T-helper 1 cell treated with Interleukin-12 subunit alpha and Interleukin-12 subunit beta and Interleukin-4 antibody, amounts not matched to agents 30 ng/mL and 1 ng/mL, for 36 hours (primary cell): ENCODE data around the gene TBX21. TPM values are rescaled to one million over a fixed set of nuclear protein-coding genes. Genes with fewer than 3 reads are reported as not detected.

Experiments
- intact Hi-C: fragments of 100-400 bp; cut with micrococcal nuclease; formaldehyde crosslinking; loops from one replicate; pipeline ENCODE4 v1.15.1; 2024
- total RNA-seq: library from RNA; stranded (reverse); gene quantifications from 2 replicates; pipeline ENCODE4 v1.2.3, GENCODE V29; 2022

The TBX21 gene
- total RNA-seq, 1 donor from 2014 or later: 51.3 TPM

DNA sequence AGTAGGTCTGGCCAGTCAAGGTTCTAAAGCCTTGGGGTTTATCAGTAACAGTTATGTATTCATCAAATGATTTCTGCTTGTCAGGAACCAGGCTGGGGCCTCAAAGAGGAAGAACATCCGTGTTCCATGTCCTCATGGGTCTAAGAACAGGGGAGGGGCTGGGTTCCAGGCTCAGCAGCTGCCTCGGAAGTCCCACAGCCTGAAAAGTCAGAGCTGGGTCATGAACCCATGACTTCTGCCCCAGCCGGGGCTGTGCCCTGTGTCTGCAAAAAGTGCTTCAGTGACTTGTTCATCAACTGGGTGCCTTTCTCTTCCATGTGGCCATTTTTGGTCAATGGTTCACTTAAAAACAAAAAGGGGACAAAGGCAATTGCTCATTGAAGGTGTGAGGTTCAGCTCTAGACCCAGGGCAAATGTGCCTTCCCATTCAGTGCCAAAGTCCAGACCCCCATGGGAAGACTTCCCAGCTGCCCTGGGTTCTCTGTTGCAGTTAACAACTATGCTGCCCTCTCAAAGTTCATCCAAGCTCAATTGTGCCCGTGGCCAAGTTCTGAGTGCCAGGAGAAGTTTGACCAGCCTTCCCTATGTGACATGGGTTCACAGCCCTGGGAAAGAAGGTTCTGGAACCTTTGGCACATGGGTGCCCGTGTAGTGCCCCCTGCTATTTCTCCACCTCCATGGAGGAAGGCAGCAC lies 20.6 kb upstream of the TBX21 start:
- intact Hi-C loops: no loop called here

DNA sequence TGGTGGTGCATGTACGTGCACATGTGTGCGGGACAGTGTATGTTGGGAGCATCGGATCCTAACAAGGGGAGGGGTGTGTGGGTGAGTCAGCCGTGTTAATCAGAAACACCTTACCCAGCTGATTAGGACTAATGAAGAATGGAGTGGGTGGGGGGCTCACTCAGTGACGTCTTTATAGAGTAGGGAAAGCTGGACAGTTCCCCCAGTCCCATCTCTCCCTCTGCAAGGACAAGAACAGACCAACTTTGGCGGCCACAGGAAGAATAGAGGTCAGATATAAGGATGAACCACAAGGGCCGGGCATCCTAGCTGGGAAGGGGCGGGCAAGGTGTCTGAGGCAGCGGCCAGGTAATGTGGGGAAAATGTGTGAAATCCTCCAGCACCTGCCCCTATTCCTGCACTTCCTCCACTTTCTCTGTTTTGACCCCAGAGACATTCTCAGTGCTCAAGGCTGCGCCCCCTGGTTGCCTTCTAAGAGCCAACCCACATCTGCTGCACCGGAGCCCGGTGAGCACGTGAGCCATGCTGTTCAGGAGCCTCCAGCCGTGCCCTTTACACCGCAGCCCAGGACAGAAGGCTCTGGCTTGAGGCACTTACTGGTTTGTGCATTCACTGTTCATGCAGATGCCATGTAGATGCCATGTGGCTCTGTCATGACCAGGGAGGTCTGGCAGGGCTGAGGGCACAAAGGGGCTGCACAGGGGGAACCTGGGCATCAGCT lies 18.9 kb upstream of the TBX21 start:
- intact Hi-C loops: no loop called here

DNA sequence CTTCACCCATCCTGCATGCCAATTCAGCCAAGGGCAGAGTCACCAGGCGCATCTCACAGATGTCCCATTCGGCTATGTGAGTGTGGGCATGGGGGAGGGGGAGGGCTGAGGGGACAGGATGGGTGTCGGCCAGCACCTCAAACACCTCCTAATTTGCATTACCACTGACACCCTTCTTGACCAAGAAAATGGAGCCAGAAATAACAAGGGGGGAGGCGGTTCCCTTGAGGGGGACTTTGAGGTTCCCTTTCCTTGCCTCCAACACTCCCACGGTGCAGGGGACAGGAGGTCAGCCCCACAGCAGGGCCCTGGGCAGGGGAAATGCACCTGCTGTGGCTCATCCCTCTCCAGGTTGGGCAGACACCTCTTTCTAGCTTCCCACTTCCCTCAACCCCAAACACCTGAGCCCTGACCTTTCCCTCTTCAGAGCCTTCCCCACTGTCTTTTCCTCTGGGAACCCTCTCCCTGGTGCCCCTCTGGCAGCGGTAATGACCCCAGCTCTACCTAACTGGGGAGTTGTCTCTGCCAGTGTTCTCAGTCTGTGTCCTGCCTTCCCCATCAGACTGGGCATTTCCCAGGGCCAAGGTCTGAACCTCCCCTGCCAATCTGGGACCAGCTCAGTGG lies 18.2 kb upstream of the TBX21 start:
- intact Hi-C loops: no loop called here

DNA sequence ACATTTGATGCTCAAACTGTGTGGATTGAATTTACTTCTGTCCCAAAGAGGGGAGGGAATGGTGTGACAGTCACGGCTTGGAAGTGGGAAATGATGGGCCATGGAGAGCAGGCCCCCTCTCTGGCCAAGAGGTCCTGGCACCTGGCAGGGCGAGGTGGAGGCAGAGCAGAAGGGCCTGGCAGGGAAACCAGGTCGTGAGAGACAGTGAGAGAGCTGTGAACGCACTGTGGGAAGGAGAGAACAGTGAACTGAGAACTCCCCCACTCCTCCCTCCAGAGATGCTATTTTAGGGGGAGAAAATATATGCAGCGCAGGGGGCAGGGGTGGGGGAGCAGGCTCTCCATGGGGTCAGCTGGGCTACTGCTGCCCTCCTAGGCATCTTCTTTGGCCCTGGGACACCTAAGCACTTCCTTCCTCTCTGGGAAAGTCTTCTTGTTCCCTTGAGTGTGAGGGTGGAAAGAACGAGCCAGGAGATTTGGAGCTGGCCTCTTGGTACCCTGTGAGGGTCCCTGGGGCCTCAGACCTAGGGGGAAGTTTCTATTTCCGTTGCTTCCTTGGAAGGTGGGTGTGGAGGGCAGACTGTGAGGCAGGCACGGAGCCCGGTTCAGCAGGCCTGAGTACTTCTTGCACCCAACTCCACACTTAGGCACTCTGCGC lies 17.2 kb upstream of the TBX21 start:
- intact Hi-C loops: no loop called here

DNA sequence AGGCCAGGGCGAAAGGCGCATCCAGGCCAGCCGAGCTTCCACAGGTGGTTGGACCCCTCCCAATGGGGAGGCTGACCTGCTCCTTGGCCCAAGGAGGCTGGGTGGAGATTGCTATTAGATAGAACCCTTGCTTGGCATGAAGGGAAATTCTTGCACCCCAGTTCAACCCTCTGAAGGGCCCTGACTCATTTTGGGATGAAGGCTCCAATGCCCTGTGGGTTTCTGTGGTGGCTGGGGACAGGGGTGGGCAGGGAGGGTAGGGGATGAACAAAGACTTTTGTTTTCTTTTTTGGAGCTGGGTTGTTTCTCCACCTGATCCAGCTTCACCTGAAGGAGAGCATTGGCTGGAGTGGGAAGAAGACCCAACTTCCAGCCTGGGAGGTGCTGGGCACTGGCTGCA lies 16.7 kb upstream of the TBX21 start:
- intact Hi-C loops: no loop called here

DNA sequence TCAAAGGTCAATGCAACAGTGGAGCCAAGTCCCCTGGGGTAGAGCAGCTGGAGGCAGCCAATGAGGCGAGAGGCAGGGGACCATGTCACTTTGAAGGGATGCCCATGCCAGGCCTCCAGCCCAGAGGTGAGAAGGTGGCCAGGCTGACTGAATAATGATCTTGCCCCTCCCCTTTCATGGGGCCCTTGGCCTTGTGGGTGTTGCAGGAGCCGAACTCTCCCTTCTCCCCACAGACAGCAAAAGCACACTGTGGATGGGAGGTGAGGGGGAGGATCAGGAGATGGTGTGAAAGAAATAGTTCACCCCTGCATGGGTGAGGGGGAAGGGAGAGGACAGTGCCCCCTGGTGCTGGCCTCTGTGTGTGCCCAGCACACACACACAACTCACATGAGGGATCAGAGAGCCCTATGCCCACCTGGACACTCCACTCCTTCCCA lies 15.8 kb upstream of the TBX21 start:
- intact Hi-C loops: loop anchor here (1.0 kb wide), 1 partner anchor 18 kb away; no protein-coding TSS in a partner anchor

DNA sequence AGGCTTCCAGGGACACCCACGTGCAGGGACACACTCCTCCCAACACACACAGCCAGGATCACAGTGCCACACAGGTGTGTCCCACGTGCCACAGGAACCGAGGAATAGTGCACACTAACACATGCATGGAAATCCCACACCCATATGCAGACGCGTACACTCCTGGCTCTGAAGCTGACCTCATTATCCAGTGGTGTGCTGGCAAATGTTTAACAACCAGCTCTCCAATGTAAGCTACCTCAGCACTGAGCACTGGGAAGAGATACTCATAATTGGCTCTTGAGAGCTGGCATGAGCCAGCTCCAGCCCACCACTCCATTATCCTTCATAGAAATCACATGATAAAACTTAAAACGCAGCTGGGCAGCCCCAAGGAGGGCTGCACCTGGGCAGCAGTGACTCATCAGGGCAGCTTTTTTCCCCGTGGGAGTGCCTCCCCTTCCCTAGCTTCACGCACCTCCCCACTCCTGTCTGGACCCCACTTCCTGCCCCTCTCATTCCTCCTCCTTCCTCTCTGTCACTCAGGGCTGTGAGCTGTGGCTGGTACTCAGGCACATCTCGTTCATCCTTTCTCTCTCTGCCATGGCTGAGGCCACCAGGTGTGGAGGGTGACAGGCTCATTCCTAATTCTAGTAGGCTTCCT lies 14.9 kb upstream of the TBX21 start:
- intact Hi-C loops: loop anchor here (1.0 kb wide), 1 partner anchor 19 kb away; no protein-coding TSS in a partner anchor

DNA sequence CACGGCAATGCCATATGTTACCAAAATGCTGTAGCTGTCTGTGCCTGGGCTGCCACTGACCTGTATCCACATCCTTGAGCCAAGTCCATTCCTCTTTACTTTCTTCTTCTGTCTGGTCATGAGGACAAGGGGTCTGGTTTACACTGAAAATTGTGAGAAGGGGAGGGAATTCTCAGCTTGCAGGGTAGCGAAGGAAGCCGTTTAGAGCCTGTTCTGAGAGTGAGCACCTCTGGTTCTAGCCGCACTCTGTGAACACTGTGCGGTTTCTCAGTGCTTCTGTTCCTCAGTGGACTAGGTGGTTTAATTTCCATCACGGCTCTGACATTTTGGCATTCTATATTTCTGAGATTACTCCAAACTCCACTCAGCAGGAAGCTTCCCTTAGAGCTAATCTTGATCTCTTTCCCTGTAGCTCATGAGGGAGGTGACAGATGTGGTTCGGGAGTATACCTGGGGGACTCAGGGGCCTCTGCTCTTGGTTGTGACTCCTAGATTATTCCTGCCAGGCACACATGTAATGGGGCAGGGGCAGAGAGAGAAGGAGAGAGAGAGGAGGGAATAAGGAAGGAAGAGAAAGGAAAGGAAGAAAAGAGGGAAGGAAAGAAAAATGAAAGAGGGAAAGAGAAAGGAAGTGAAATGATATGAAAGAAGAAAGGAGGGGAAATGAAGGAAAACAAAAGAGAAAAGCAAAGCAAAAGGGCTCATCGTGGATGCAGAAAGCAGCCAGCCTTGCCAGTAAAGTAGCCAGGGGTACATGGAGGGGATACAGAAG lies 14.2 kb upstream of the TBX21 start:
- intact Hi-C loops: no loop called here

DNA sequence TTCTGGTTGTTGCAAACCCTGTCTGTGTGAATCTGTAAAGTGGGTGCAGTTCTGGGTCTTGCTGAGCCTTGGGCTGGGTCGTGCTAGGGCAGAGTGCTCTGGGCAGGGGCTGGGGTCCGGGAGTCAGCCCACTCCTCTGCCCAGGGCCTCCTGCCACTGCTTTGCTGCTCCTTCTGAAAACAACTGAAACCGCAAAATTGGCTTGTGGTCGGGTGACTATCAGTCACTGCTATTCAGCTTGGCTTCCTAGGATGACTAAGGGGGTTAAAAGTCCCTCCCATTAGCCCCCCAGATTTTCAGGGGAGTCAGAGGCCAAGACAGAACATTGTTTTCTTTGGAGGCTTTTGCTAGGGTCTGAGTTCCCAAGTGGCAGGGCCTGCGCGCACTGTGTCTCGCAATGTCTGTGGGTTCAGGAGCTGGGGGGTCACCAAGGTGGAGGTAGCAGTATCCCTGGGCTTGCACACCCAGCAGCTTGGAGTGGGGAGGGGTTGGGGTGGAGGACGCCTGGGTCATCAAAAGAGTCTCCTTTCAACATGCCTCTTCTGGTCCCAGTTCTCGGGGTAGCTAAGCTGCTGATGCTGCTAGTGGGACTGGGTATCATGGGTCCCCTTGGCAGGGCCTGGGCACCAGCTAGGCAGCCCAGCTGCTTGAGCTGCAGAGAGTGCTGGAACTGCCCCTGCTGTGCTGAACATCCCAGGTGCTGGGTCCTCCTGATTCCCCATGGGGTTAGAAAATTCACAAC lies 13.5 kb upstream of the TBX21 start:
- intact Hi-C loops: no loop called here

DNA sequence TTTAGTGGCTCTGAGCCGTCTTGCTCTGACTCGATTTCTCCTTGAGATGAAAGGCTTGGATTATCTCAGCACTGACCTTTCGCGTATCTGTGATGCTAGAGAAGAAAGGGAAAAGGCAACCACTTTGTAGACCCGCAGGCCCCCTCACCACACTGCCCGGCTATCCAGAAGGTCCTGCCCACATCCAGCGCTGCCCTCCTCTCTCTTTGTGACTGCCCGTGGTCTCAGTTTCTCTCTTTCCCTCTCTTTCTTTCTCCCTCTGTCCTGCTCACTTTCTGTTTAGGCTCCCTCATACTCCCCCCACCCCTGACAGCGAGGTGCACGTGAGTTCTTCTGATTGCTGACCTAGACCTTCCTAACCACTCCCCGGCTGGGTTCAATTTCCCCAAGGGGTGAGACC lies 12.8 kb upstream of the TBX21 start:
- intact Hi-C loops: no loop called here

DNA sequence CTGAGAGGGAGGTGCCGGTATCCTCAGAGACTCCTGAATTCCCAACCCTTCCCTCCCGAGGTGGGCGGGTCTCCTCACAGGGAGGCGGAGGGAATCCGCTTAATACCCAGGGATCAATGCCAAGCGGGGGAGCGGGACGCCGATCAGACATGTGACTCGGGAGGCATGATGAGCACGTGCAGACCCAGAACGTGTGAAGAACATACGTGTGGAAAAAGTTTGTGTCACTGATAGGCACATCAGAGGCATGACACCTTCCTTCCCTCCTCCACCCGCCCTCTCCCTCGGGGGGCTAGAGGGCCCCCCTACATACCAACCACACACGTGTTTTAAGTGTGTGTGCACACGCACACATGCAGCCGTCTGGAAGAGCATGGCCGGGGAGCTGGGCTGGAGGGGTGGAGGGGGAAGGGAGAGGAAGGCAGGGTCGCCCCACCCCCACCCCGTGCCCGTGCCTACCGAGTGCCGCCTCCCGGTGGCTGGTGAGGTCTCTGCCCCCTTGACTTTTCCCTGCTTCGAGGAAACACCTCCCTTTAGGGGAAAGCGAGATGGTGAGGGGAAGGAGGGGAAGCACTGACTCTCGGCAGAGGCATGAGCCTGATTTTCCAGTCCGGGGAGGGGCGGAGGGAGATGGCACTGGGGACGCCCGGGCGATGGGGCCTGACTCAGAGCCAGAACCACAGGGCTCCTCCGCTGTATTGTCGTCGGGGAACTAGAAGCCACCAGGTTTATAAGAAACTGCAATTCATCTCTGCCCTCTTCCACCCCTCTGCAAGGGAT lies 12.1 kb upstream of the TBX21 start:
- intact Hi-C loops: loop anchor here (1.0 kb wide), 5 partner anchors 8 to 72 kb away; partner anchors contain the start of genes KPNB1 and TBX21

DNA sequence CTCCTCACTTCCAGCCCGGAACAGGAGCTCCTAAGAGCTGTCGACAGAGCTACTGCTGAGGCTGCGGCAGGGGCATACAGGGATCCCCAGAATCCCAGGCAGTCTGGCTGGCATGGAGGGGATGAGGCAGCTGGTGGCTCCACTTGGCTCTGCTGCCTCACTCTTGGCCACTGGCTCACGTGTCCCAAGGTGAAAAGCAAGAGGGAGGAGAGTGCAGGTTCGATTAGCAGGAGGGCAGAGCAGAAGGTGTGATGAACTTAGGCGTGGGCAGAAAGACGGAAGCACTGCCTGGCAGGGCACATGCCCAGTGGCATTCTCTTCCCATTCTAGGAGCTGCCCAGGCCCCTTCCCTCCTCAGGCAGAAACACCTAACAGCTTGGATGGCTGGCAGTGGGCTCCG lies 11.3 kb upstream of the TBX21 start:
- intact Hi-C loops: loop anchor here (1.0 kb wide), 5 partner anchors 8 to 72 kb away; partner anchors contain the start of genes KPNB1 and TBX21

DNA sequence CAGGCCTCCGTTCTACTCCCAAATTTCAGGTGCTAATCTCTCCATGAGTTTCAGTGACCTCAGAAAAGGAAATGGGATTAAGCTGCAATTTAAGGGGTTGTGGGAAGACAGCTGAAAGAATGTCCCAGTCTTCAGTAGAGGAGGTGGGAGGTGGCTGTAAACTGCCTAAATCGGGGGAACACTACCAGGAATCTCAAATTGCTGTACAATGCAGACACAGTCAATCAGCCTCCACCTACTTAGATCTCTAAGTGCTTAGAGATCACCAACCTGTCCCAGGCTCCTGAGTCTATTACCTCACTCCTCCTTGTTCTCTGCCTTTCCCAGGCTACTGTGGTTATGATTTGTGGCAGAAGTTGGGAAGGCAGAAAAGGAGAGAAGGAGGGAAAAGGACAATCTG lies 8.3 kb upstream of the TBX21 start:
- intact Hi-C loops: no loop called here

DNA sequence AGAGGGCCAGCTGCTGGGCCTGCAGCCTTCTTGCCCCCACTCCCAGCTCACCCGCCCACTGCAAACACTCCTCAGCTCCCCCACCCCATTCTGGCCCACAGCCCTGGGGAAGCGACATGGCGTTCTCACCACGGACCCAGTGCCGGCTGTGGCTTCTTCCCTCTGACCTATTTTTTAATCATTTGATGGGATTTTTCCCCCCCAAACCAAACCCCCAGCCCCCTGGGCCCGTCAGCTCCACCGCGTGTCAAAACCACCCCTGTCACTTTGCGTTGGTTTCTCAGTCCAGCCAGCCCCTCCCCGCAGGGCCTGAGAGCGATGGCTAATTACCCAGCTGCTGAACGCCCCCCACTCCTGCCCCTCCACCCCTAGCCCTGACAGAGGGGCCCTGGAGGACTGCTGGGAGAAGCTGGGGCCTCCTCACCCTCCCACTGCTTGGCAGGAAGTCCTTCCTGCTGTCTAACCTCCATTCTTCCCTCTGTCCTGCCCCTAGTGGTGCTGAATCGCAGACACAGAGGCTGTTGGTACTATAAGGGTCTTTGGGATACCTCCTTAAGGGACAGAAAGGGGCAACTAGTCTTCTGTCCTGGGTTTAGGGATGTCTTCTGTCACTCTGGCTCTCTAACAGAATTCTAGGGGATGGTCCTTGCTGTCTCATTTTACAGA lies 7.5 kb upstream of the TBX21 start:
- intact Hi-C loops: no loop called here

DNA sequence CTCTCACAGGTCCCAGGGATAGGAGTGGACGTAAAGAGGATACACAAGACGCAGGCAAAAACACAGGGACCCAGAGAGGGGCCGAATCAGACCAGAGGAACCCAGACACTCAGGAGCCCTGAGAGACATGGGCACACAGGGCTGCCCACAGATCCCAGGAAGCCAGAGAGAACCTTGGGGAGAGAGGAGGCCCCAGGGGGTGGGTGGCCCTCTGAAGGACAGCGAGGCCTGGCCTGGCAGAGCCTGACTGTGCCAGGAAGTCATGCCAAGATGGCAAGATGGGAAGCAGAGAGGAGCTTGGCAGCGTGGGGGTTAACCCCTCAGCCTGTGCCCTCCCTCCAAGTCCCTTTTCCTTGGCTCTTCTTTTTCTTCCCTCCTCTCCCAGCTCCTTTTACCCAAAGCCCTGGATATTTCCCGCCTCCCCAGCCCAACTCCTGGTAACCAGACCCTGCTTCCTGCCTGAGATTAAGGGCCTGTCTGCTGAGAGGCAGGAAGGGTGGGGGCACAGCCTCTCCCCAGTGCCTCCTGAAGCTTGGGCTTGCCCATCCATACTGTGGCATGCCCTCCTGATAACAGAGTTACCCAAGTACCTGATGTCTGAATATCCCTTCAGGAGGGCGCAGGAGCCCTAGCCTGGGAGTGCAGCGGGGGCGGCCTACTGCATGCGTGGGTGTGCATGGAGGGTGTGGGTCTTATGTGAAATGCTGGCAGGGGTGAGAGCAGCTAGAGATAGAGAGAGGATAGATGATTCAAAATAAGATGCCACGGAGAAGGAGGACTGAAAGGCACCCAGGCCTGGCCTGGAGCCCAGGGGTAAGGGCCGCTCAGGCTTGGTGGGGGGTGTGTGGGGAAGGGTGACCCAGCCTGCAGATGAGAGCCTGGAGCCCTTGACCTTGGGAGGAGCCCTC lies 6.0 kb upstream of the TBX21 start:
- intact Hi-C loops: no loop called here

DNA sequence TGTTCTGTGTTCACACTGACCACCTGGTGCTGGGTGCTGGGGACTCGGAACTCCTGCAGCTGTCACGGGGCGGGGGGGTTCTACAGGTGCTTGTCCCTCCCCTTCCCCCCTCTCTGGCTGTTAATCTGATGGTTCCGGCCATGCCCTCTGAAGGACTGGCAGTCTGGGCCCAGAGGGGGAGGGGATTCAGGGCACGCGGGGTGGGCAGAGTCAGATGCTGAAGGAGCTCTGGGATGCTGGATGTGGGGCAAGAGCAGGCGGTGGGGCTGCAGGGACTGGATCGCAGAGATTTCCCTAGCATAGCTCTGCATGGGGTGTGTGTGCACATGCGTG lies 5.4 kb upstream of the TBX21 start:
- intact Hi-C loops: no loop called here

DNA sequence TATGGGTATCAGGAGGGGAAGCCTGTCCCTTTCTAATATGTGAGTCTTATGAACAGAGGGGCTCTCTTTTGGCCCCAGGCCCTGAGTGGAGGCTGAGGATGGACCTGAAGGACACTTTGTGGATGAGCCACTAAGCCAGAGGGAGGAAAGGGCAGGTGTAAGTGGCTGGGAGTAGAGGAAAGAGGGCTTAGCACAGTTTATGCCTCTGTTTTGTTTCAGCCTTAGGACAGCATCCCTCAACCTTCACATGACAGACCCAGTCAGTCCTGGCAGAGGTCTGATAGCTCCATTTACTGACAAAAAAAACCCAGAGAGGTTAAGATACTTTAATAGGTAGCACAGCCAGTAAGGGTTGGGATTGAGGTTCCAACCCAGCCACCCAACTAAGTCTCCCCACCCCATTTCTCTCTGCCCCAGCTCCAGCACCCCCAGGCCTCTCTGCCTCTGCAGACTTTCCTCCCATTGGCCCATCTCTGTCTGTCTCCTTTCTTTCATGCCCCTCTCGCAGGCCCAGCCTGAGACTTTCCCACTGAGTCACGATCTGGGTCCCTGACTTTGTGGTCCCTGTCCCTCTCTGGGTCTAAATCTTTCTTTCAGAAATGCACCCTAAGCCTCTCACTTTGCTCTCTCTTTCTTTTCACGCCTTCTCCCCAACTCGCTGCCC lies 4.7 kb upstream of the TBX21 start:
- intact Hi-C loops: no loop called here
